ENCODE results near the gene RPS6KA5.
"Not testable (repeated sequence)": the region's sequence is repeated elsewhere in the genome, so short reads cannot be mapped to it uniquely, and the experiment has no call there.

DNA sequence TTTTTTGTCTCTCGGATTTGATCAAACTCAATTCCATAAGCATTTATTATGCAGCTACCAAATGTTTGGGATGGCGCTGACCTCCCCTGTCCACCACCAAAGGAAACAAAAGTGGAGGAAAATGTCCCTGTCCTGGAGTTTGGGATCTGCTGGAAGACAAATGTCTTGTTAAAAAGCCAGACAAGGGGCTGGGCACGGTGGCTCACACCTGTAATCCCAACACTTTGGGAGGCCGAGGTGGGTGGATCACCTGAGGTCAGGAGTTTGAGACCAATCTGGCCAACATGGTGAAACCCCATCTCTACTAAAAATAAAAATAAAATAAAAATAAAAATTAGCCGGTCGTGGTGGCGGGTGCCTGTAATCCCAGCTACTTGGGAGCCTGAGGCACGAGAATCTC is 221.9 kb downstream of the RPS6KA5 start:
- TF ChIP-seq POLR2A (IDR thresholded peaks at IDR 0.05) = not testable (repeated sequence)
- TF ChIP-seq, protein P1, sequence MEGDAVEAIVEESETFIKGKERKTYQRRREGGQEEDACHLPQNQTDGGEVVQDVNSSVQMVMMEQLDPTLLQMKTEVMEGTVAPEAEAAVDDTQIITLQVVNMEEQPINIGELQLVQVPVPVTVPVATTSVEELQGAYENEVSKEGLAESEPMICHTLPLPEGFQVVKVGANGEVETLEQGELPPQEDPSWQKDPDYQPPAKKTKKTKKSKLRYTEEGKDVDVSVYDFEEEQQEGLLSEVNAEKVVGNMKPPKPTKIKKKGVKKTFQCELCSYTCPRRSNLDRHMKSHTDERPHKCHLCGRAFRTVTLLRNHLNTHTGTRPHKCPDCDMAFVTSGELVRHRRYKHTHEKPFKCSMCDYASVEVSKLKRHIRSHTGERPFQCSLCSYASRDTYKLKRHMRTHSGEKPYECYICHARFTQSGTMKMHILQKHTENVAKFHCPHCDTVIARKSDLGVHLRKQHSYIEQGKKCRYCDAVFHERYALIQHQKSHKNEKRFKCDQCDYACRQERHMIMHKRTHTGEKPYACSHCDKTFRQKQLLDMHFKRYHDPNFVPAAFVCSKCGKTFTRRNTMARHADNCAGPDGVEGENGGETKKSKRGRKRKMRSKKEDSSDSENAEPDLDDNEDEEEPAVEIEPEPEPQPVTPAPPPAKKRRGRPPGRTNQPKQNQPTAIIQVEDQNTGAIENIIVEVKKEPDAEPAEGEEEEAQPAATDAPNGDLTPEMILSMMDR (IDR thresholded peaks at IDR 0.05 in 4 of 5, conservative IDR thresholded peaks at IDR 0.05 in 1 of 5) = not testable (repeated sequence)

Data from gastrocnemius medialis (tissue), 4 donors.